Frontal cortex (tissue), 4 donors: Measurements from ENCODE around the gene APBB2. TPM values are rescaled to one million over a fixed set of nuclear protein-coding genes. Genes with fewer than 3 reads are reported as not detected.
"Not testable (repeated sequence)": the region's sequence is repeated elsewhere in the genome, so short reads cannot be mapped to it uniquely, and the experiment has no call there.

Experiments
- DNase-seq, 2 donors: peaks; one replicate each; pipeline ENCODE4 v3.0.0; 2012; ENCODE audit warnings: low spot score in 2 of 2
- FAIRE-seq: peaks from 2 replicates; lab custom pipeline; 2012; peaks lifted over from hg19 to GRCh38; lab: Jason Lieb, UNC
- total RNA-seq: library from RNA; depleted of rRNA; stranded (reverse); fragments of >200 nt; gene quantifications from one replicate; pipeline ENCODE4 v1.2.3, GENCODE V29; 2014
- donor health status: control.
- donor health status: control.
- donor health status: control.

APBB2 gene
- total RNA-seq, 1 donor from 2014 or later: 68.1 TPM

DNA sequence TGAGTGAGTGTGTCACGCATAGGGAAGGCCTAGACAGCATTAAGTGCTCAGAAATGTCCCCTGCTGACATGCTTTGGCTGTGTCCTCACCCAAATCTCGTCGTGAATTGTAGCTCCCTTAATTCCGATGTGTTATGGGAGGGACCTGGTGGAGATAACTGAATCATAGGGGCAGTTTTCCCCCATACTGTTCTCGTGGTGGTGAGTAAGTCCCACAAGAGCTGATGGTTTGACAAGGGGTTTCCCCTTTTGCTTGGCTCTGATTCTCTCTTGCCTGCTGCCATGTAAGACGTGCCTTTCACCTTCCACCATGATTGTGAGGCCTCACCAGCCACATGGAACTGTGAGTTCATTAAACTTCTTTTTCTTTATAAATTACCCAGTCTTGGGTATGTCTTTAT lies 386.6 kb downstream of the APBB2 start:
- FAIRE-seq (no peak), DNase-seq (no peak)

DNA sequence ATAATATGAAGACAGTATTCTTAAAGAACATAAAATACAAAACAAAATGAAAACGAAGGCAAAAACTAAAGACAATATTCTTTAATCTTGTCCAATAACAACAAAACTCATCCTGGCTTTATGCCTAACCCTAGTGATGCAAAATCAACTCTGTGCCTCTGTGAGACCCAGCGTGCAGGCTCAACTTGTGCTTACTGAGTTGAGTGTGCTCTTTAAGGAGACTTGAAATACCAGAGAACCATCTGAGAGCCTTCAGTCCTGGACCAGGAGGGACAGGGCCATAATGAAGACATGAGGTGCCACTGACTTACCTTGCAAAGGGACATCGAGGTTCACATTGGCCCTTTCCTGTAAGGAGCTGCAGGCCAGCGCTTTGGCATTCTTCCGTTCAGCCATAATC lies 387.5 kb downstream of the APBB2 start:
- FAIRE-seq (no peak), DNase-seq (no peak)

DNA sequence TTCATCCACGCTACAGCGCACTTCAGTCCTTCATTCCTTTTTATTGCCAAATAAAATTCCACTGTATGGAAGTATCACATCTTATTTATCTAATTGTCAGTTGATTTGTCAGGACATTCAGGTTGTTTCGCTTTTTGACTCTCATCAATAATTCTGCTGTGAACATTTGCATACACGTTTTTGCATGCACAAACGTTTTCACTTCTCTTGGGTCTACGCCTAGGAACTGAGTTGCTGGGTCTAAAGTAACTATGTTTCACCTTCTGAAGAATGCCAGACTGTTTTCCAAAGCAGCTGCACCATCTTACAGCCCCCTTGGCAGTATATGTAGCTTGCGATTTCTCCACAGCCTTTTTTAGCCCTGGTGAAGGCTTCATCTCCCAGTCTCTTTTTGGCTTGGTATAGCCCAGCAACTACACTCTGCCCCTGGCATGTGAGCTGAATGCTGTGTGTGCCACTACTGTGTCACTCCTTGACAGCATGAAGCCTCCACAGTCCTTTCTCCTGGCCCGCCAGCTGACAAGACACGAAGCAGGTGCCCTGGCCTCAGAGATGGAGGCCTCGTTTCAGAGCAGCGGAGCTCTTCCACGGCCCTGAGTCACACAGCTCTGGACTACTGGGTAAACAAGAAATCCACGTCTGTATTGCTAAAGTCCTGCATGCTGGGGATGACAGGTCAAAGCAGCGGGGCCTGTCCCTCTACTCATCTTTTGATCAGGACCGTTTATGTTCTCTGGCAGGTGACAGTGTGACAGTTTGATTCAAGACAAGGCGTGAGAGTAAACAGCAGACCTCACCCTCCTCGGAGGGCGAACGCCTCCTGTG lies 389.1 kb downstream of the APBB2 start:
- DNase-seq: no peak

DNA sequence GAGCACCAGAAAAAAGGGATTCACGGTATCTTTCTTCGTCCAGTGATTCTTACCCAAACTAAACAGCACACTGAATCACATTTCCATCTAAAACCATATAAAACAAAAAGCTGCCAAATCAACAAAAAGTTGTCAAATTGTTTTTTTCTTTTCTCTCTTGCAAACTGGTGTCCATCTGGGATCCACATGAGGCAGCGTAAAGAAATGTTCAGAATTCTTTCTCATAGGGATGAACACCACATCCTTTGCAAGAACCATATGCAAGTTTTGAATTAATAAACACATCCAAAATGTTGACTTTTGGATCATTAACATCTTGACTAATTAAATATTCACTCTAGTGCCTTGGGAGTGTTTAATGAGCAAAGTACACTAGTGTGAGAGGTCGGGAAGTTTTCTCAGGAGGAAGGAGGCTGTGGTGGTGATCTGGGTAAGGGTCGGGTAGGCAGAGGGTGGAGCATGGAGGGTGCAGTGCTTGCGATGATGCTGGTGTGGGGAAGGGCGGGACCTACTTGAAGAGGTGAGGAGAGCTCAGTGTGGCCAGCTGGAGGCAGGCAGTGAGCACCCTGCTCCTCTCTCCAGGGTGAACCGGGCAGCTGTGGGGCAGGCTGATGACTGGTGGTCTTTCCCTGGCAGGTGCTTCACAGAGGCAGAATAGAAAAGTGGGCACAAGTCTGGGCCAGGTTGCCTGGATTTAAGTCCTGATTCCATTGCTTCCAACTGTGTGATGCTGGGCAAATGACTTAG lies 391.7 kb downstream of the APBB2 start:
- DNase-seq: no peak

More for the DNA sequence above, 389.1 kb downstream of the APBB2 start:
- no peak for FAIRE-seq

DNA sequence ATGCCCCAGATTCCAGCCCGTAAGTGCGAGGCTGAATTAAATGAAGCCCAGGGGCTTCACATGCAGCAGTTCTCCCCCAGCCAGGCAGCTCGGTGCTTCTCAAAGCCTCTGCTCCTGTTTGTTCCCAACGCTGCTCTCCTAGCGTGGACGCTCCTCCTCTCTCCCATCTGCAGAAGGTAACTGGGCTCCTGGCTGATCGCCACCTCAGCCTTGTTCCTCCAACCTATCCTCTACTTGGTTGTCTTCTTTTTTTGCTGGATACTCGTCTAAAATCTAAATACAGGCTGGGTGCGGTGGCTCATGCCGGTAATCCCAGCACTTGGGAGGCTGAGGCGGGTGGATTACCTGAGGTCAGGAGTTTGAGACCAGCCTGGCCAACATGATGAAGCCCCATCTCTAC lies 394.2 kb downstream of the APBB2 start:
- FAIRE-seq (no peak), DNase-seq (no peak)

More for the DNA sequence above, 391.7 kb downstream of the APBB2 start:
- FAIRE-seq: no peak

DNA sequence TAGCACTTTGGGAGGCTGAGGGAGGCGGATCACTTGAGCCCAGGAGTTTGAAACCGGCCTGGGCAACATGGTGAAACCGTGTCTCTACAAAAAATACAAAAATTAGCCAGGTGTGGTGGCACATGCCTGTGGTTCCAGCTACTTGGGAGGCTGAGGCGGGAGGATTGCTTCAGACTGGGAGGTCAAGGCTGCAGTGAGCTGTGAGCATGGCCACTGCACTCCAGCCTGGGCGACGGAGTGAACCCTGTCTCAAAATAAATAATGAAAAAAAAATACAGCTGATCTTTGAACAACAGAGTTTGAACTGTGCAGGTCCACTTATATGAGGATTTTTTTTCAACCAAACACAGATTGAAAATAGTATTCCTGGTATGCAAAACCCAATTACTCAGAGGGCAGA lies 397.2 kb downstream of the APBB2 start:
- FAIRE-seq, DNase-seq: not testable (repeated sequence)

DNA sequence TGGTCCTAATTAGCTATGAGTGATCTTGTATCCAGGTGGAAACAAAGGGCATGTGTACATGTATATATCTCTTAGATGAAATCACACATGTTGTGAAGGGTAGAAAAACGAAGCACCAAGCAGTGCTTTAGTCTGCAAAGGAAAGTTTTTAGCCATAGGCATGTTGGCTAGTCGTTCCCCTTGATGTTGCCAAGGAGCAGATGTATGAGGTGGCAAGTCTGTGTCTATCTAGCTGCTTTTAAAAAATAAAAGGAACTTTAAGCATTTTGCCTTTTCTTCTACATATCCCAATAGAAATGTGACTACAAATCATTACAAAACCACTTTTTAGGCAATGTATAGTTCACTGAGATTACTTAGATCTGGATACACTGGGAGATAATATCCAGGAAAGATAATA lies 401.5 kb downstream of the APBB2 start:
- DNase-seq: no peak

DNA sequence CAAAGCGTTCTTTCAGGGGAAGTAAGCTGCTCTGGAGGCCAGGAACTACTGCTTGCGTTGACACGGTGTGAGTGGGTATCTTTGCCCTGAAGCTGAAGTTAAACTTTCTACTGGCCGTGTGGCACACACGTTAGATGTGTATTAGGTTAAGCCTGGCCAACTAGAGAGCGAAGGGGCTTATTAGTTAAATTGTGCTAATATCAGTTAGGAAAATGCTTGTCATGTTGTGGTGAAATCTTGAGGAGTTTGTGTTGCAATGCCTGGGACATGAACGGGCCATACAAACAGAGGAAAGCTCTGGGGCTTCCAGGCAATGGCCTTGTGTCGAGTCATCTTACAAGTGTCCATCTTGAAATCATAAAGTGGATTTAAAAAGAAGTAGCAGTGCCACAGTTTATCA lies 402.0 kb downstream of the APBB2 start:
- DNase-seq: no peak
- no peak for FAIRE-seq

More for the DNA sequence above, 401.5 kb downstream of the APBB2 start:
- FAIRE-seq: no peak

DNA sequence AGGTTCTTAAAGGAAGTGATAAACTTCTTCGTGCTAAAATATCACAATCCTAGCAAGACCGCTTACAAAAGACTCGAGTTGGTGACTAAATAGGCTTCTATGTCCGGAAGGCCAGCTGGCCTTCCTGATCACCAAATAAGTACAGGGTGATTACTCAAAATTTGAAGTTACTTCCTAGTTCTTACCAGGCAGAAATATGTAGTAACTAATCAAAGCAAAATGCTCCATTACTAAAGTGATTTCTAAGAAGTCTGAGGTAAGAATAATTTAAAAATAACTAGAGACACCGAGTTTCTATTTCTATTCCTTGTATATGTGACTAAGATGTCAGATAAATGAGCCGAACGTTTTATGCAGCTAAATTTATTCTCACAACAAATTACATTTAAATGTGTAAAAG lies 402.4 kb downstream of the APBB2 start:
- FAIRE-seq (no peak), DNase-seq (no peak)

DNA sequence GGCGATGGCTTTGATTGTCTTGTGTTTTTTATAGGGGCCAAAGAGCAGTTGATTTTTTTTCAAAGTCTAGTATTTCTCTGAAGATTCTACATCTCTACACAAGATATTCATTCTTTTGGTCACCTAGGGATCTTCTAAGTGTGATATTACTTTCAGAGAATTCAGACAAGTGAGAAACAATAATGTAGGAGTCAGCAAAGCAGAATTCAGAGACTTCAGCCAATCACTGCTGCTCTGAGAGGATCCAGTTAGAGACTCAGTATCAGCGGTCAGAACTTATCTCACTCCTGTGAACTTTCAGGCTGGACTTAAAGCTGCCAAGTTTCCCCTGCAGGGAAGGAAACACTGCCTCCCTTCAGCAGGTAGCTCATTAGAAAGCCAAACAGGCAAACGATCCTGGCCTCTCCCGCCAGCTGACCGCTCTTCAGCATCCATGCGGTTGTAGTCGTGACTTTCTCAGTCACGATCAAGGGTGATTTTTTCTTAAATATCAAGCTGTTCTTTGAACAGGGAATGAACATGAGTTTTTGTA lies 405.4 kb downstream of the APBB2 start:
- no peak for DNase-seq
- no peak for FAIRE-seq

DNA sequence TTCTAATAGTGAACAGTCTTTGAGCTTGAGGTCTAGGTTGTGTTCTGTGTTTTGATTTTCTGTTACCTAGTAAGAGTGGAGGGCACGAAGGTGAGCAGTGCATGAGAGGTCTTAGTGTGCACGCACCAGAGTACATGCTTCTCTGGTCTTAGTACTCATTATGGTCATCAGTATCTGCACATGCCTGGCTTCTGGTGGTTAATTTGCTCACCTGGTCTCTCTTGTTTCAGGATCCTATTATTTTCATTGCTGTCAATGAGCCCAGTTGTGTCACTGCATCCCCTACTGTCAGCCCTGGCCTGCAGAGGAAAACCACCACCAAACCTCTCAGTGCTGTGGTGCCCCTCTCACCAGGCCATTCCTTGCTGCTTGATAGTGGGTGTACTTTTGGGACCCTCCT lies 409.7 kb downstream of the APBB2 start:
- DNase-seq: no peak
- no peak for FAIRE-seq

DNA sequence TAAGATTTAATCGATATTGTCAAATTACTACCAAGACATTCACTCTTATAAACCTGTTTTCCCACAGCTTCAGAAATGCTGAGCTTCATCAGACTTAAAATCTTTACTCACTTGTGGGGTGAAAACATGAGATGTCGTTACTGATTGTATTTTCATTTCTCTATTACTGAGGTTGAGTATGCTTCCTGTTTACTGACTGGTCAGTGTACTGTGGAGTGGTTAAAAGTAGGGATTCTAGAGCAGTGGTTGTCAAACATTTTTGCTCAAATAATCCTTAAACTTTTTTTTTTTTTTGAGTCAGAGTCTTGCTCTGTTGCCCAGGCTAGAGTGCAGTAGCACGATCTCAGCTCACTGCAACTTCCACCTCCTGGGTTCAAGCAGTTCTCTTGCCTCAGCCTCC lies 414.3 kb downstream of the APBB2 start:
- FAIRE-seq (no peak), DNase-seq (no peak)

DNA sequence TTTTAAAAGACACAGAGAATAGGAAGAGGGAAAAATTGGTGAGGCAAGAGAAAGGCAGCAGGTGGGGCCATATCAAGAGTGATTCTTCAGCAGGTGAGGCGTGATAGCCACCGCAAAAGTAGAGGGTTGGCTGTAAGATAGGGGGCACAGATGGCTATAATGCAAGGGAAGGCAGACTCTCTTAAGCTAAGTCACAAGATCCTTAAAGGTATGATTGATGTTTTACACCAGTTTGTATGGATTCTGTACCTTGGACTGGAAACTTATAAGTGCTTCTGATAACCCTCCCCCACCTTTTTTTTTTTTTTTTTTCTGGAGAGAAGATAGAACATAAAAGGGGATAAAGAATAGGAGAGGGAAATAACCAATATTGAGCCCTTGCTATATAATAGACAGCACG lies 424.6 kb downstream of the APBB2 start:
- DNase-seq (no peak), FAIRE-seq (no peak)

DNA sequence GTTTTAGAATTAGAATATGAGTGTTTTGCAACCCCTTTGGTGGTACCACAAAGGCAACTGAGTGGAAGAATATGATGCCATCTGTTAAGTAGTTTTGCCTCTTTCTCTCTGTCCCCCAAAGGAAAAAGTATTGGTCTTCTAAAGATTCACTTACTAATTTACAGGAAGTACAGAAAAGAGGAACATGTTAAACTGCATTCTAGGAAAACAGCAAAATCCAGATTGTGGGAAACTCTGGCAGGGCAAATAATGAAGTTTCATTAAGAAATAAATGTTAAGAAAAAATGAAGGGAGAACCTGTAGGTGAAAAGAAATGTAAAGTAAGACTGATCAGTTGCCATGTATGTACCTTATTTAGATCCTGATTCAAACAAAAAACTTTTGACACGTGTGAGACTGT lies 425.3 kb downstream of the APBB2 start:
- no peak for FAIRE-seq
- DNase-seq: no peak

DNA sequence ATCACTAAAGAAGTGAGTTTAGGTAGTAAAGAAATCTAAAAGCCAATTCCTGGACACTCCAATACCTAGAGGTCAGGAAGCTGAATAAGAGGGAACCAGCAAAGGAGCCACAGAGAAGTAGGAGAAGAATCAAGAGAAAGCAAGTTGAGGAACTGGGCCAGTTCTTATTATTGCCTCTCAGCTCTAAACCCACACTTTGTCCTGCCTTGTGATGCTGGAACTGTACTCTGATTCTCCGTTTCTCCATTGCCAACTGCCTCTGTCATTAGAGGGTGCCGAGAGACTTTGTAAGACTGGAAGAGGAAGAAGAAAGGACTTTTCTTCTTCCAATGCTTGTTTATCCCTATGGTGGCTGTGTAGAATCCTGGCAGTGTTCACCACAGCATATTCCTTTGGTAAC lies 426.0 kb downstream of the APBB2 start:
- FAIRE-seq: no peak
- no peak for DNase-seq

DNA sequence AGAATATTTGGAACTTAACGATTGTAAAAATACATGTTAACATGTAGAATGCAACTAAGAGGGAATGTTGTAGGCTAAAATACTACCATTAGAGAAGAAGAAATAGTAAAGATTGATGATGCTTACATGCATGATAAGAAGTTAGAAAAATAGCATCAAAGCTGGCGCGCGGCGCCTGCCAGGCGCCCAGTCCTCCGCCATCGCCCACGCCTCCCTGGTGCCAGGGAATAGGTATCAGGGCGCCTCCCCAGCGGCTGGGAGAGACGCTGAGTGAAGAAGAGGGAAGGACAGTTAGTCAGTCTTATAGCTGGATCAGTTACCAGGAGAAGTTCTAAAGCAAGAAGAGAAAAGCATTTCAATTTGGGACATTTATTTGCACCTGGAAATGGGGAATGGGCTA lies 428.6 kb downstream of the APBB2 start:
- DNase-seq (no peak), FAIRE-seq (no peak)

DNA sequence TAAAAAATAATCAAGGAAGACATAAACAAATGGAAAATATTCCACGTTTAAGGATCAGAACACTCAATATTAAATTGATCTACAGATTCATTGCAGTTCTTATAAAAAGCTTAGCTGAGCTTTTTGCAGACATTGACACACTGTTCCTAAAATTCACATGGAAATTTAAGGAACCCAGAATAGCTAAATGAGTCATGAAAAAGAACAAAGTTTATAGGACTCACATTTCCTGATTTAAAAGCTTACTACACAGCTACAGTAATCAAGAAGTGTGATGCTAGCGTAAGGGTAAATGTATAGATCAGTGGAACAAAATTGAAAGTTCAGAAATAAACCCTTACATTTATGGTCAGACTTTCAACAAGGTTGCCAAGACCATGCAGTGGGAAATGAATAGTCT lies 431.5 kb downstream of the APBB2 start:
- FAIRE-seq (no peak), DNase-seq (no peak)

DNA sequence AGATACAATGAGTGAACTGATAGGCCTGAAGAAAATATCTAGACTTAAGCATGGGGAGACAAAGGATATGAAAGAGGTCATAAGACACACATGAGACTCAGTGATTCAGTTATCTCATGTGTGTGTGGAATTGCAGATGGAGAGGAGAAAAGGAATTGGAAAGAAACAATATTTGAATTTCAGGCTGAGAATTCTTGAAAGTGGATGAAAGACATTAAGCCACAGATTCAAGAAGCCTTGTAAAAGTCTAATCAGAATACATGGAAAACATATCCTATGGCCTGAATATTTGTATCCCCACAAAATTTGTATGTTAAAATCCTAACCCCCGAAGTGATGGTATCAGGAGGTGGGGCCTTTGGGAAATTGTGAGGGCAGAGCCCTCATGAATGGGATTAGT lies 436.3 kb downstream of the APBB2 start:
- no peak for DNase-seq
- FAIRE-seq: no peak

DNA sequence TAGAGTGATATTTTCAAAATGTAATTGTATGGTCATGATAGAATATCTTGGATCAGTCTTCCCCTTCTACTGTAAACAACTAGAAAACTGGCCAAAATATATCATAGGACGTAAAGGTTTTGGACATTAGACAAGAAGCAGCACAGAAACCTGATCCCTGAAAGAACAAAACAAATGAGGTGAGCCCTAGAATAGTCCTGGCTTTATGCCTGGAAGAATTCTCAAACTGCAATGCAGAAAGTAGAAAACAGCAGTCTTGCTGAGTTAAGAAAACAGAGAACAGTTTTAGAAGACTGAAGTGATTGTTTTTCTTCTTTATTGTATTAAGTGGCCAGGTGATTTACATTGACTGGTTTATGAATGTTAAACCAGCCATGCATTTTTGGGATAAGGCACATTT lies 445.1 kb downstream of the APBB2 start:
- no peak for FAIRE-seq
- DNase-seq: no peak

DNA sequence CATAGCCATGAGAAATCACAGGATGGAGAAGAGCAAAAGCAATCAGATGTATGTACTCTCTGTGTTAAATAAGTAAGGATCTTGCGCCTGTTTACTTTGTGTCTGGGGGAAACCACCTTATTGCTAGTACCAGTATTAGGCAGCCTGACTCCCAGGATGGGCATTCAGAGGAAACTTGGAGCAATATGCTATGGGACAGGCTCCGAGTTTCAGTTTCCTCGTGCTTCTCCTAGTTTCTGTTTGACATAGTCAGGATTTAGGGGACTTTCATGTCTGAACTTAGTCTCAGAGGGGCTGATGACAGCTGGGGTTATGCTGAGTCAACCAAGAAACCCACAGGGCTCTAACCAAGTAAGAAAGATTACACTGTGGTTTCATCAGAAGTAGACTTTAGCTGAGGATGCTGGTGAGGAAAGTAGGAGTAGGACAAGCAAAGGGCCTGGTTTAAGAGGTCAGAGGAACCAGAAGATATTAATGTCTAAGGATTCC lies 451.1 kb downstream of the APBB2 start:
- no peak for DNase-seq

More for the DNA sequence above, 451.1 kb downstream of the APBB2 start:
- FAIRE-seq: no peak
